Hematopoietic multipotent progenitor cell (in vitro differentiated cells): ENCODE measurements around the gene RAPGEF4. TPM values are rescaled to one million over a fixed set of nuclear protein-coding genes. Genes with fewer than 3 reads are reported as not detected.

Experiments used
- DNase-seq, 3 donors: peaks; one replicate each; pipeline ENCODE4 v3.0.0-alpha.2; 2011 to 2015; ENCODE audit warnings: low read depth in 2 of 3, low spot score in 2 of 3
- total RNA-seq: library from RNA; depleted of rRNA; stranded (reverse); fragments of >200 nt; gene quantifications from one replicate; pipeline ENCODE4 v1.2.3, GENCODE V29; 2012

RAPGEF4 gene
- total RNA-seq, 1 donor = under 0.01 TPM

DNA sequence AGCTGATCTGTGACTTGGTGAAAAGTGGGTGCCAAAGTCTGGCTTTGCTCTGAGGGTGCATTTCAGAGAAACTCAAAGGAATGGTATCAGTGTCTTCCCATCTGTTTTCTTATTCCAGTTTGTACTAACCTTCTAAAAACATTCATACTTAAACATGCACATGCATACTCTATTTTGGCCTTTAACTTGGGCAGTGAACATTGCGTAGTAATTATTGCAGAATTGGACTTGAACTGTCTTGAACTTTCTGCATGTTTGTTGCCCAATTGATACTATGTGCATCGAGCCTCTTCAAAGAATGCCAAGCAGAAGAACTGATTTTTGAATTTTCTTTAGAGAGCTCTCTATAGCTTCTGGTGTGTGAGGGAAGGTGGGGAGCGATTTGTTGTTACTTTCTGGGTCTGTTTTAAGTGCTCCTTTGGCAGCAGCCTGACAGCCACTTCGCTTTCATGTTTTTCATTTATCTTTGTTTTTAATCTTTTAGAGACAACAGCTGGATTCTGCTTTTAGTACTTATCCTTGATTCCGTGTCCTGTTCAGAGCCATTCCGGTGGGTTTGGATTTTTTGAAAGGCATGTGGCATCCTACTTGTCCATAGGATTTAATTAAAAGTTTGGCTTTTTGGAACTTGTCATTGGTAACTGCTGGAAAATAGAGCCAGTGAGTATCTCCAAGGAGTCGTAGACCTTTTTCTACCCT is 159.2 kb downstream of the RAPGEF4 start:
- DNase-seq = no peak

DNA sequence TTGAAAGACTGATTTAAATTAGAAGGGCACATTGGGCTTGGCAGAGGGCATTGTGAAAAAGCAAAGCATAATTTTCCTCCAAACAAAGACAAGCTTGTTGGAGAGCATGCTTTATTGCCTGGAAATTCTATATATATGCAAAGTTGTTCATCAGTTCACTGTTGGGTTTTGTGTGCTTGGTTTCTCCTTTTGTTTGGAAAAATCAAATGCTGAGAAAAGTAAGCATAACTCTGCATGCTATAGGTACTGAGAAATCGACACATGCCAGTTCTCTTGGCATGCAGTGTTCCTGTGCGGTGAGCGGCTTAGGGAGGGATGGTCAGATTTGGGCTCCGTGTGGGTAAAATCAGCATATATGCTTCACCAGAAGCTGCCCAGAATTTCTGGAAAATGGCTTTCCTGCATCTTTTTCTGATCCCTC is 161.0 kb downstream of the RAPGEF4 start:
- no peak for DNase-seq

DNA sequence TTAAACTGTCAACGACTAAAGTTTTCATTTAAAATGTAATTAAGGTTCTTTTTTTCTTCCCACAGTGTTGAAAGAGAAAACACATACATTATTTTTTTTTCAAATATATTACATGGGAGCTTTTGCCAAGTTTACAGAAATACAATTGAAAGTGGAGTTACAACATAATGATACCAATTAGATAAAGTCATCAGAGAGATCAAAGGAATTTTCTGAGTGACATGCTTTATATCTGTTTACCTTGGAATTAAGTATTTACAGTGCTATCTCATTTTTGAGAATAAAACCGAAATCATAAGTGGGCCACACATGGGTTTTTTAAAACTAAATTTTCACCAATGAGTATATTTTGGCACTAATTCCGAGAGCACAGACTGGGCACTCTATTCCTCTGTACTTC is 165.2 kb downstream of the RAPGEF4 start:
- DNase-seq = no peak

DNA sequence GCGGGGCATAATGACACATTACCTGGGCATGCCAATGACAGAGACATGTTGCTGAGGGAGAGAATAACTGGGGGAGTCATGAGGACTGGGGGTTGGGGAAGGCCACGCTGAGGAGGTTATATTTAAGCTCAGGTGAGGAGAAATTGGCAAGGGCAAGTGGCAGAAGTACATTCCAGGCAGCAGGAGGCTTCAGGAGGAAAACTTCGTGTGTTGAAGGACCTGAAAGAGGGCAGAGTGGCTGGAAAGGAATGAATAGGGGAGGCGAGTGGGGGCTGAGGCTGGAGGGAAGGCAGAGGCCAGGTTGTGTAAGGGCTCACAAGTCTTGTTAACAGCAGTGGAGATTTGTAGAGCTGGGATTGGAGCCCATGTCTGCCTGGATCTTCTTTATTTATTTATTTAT is 166.3 kb downstream of the RAPGEF4 start:
- DNase-seq = no peak

DNA sequence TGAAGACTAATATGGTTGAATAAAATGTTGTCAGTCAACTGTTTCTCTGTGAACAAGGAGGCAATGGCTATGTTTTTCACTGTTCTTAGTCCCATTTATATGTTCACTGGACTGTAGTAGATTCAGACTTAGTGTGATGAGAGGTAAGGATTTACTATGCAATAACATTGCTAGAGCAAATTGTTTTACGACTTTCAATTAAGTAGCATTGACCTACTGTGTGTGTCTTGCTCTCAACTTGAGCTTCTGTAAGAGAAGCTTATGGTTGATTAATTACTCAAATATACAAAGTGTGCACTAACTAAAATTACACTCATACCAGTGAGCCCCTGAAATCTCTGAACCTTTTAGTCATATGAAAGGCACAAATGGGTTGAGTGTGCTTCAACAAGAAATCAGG is 168.6 kb downstream of the RAPGEF4 start:
- DNase-seq = no peak

DNA sequence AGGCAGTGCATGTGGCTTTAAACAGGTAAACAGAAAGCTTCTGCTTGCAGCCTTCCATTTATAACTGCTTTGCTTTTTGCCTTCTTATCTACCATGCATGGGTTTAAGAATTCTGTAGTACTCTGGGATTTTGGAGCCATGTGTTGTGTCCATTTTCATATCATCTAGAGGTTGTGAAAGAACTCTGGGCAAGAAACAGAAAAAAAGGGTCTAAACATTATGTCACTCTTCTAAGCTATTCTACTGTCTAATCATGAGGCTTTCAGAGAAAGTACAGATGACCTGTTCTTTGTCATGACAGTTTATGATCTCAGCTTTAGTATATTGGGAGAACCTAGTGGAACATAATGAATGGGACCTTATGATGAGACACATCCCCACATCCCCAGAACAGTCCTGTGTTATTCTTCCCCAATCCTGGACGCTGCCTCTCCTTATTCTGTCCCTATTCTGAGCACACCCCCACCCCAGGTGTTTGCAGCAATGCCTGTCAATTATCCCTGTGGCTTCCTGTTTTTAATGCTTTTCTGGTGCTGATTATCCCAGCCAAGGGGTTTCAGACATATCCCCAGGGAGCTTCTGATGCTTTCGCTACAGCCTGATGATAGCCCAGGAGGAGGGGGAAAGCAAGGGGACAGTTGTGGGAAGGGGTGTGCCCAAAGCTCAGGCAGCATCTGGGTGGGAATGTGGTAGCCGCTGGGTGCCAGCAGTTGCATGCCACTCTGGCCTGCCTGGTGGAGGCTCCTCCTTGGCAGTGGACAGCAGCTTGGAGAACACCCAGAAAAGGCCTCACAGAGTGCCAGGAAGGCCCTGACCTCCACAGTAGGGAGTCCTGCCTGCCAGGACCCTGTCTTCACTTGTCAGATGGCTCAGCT is 170.5 kb downstream of the RAPGEF4 start:
- DNase-seq = no peak

DNA sequence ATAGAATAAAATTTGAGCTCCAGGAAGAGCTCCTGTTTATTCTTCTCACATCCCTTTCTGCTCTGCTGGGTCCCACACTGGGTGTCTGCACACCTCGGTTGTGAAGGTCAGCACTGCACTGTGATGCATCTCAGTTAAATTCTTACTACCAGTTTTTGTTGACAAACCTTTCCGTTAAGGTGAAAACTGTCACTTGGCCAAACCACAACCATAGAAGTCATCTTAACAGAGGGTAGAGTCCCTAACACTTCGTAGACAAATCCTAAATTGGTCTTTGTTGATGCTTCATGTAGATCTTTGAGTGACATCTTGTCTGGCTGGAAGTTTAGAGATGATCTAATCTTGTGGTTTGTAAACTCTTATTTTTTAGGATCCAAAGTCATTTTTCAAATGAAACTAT is 172.6 kb downstream of the RAPGEF4 start:
- DNase-seq = no peak

DNA sequence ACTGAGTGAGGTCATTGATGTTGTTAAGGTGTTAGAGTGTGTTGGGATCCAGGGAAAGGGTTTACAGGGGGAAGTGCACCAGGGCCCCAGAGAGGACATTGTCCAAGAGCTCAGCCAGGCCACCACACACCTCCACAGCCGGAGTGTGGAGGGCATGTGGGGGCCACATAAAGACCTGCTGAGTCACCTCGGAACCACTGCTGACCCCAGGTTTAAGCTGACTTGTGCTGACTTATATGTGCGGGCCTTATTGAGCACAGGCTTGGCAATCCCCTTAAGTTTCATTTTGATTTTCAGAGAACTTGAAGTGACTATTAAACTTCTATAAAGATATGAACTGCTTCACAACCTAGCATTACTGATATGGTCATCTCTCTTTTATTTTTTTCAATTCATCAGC is 173.8 kb downstream of the RAPGEF4 start:
- DNase-seq = no peak

DNA sequence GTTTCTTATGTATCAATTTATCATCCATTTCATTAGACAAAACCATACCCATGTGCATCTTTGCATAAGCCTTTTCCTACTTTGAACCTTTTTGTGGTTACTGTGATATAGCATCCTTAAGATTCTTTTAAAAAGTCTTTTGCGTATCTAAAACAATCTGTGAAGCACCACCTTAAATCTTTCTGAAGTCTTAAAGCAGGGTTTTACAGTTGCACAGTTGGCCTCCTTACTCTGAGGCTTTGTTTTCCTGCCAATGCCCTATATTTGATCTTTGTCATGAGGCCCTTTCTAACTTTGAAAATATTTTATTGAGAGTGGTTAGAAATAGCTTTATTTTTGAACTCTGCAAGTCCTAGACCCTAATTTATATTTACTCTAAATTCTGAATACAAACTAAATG is 176.6 kb downstream of the RAPGEF4 start:
- DNase-seq = no peak

DNA sequence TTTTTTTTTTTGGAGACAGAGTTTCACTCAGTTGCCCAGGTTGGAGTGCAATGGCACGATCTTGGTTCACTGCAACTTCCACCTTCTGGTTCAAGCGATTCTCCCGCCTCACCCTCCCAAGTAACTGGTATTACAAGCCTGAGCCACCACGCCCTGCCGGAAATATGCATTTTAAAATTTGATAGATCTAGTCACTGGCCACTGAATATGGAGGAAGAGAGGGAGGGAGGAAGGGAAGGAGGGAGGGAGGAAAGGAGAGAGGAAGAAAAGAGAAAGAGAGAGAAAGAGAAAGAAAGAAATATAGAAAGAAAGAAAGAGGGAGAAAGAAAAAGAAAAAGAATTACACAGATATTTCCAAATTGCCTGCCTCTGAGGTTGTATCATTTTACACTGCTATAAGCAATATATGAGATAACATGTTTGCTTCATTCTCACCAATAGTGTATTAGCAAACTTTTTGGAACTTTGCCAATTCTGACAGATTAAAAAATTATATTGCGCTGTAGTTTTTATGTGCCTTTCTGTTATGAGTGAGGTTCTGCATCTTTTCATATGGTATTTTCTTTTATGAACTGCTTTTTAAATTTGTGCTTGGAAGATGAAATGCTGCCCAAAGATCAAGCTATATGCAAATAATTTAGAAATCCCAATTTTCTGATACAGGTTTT is 178.8 kb downstream of the RAPGEF4 start:
- DNase-seq = no peak

DNA sequence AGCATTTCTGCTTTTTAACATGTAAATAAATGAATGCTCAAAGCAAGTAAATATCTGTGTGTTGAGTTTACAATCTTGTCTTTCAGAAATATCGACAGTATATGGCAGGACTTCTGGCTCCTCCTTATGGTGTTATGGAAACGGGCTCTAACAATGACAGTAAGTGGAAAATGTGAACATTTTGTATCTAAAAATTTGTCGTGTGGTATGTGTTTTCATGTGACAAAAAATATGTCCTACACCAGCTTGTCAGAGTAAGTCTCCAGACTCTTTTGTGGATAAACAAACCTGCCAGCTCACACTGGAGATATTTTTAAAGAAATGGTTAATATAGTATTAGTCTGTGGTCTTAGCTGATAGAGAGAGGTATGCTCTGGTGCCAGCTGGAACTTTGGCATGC is 182.1 kb downstream of the RAPGEF4 start:
- DNase-seq = no peak

DNA sequence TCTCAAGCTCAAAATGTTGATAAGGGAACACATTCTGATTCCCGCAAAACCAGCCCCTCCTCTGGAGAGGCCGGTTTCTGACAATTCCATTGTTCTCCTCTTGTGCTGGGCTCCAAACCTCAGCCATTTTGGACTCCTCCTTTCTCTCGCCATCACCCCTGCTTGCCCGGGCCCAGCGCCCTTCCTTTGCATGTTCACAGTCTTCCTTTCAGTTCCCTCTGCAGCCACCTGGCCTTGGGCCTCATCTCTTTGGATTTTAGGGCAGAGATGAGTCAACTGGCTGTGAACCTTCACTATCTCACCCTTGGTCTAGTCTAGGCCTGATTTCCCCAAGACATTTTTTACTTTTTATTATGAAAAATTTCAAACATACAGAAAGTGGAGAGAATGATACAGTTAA is 184.1 kb downstream of the RAPGEF4 start:
- DNase-seq = no peak

DNA sequence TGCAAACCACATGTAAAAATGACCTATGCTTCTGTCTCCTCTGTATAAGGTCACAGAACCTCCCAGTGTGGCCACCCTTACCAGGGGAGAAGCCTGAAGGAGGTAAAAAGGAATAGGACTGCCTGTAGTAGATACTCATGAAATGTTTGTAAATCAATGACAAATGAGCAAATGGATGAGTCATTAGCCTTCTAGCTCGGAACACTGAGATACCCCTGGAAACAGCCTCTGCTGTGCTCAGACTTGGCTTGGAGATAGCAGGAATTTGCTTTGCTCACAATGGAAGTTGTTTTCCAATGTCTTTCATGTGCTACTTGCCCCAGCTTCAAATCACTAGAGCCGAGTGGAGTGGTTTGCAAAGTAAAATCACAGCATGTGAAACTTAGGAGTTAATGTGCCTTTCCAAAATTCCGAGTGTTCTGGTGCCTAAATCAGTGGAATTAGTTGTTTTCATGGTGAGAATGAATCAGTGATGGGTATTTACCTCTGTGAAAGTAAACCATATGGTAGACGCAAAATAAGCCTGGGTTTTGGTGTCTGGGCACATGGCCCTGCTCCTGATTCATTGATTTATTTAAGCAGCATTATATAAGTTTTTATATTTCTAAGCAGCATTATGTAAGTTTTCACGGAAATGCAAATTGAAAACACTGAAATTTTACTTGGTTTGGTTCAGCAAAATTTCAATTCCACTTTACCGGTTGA is 186.0 kb downstream of the RAPGEF4 start:
- DNase-seq = no peak

DNA sequence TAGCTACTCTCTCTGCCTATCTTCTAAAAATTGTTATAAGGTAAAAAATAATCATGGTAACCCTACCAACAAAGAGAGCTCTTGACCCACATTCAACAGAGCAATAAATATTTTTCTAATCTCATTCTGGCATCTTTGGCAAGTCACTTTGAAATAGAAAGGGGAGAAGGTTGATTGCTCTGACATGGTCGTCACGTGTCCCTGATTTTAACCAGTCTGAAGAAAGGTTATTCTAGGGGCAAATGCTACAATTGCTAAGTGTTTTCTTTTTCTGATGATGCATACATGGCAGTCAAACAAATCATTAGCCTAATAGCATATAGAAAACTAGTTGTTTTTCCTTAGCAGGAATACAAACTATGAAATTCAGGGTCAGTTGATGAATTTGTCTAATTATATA is 186.7 kb downstream of the RAPGEF4 start:
- no peak for DNase-seq

DNA sequence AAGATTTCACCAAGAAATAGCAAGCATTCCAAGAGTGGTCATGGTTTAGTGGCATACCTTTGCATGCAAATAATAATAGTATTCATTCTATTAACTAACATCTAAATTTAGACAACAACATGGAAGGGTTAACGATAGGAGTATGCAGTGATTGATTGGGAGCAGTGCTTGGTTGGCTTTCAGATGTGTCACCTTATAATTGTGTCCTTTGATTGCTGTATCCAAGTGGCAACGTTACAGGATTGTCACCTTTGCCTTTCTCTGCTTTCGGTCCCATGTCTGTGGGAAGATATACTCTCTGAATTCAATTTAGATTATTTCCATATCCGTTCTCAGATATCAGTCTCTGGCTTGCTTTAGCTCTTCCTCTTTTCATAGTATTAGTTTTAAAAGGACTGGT is 187.2 kb downstream of the RAPGEF4 start:
- DNase-seq = no peak

DNA sequence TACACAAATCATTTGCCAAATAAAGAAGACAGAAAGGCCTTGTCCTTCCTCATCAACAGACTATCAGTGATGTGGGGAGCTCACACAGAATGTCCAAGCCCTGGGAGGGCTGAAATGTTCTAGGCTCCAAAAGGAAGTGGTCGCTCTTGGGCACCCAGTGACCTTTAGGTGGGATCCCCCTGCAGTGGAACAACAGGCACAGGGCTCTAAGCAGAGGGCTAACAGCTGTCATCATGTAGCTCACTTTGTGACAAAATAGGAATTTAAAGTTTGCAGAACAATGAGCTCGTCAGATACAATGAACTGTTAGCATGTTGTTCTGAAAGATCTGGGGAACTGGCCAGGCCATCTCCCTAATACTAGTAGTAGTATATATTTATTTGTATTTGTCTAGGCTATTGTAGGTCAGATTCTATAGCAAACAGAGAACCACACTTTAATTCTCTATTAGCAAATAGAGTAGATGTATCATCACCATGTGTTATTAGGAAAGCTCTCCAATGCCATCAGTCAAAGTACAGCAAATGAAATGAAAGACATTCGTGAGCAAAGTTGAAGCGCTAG is 188.5 kb downstream of the RAPGEF4 start:
- no peak for DNase-seq

DNA sequence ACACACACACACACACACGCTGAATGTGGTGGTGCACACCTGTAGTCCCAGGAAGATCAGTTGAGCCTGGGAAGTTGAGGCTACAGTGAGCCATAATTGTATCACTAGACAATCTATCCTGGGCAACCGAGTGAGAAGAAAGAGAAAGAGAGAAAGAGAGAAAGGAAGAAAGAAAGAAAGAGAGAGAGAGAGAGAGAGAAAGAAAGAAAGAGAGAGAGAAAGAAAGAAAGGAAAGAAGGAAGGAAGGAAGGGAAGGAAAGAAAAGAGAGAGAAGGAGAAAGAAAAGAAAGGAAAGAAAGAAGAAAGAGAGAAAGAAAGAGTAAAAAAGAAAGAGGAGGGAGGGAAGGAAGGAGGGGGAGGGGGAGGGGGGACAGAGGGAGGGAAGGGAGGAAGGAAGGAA is 190.0 kb downstream of the RAPGEF4 start:
- no peak for DNase-seq

DNA sequence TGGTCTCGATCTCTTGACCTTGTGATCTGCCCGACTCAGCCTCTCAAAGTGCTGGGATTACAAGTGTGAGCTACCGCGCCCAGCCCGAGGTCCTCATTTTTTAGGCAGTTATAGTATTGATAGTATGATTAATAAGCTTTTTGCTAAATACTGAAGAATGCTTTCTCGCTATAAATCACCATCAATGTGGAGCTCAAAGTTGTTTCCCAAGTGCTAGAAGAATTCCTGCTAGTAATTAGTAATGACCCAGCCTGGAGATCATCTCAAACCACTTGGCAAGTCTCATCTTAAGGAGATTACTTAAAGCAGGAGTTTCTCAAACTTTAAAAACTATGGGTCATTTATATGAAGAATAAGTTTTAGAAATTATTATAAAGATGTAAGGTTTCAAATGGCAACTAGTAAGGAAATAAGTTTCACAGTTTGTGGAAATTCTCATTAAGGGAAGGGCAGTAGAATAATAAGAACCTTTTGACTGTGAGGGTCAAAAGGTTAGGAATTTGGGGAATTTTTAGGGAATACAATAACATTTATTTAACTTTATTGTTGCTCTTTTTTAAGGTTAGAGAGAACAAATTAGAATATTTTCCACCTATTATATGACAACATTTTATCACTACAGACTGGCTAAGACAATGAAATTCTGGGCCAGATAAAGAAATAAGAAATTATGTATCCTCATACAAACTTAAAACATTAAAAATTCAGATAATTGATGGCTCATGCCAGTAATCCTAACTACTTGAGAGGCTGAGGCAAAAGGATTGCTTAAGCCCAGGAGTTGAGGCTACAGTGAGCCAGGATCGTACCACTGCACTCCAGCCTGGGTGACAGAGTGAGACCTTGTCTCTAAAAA is 191.4 kb downstream of the RAPGEF4 start:
- DNase-seq = no peak

DNA sequence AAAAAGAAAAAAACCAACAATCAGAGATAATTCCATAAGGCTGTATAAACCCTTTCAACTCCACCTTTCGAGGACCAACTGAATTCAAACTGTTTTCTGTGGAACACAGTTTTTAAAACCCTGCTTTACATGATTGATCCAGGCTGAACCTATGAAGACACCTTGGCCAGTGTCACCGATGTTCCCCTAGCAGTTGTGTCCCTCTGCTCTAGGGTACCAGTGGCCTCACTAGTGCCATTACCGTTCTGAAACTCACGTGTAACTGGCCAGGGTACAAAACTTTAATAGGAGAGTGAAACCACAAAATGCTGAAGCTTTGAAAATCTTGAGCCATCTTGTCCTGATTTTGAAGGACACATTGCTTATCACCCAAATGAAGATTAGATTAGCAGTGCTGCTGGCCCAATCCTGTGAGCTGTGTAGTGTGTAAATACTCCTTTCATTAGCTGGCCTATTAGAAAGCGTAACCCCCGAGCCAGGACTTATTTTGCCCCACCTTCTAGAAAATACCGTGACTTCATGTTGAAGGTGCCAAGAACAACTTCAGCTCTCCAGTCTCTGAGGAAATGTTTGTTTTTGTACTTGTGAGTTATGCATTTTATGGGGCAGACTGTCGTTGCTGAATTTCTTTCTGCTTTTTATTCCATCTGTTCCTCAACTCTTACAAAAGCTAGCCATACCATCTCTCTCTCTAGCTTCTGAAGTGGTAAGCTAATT is 192.2 kb downstream of the RAPGEF4 start:
- no peak for DNase-seq
